HG02938 (cell line): ENCODE data around the gene DIP2B.
"Not testable (repeated sequence)": the region's sequence is repeated elsewhere in the genome, so short reads cannot be mapped to it uniquely, and the experiment has no call there.

ENCODE experiments used
- ATAC-seq: cut with Tn5 transposase; IDR thresholded peaks from one replicate; pipeline ENCODE4 v1.9.1; 2021; ENCODE audit warnings: mild to moderate bottlenecking, moderate library complexity; ENCODE audit not compliant: unreplicated experiment

The DIP2B gene

GRCh38 chr12:50518090-50518489 is 13.3 kb downstream of the DIP2B start:
- no peak for ATAC-seq

DNA sequence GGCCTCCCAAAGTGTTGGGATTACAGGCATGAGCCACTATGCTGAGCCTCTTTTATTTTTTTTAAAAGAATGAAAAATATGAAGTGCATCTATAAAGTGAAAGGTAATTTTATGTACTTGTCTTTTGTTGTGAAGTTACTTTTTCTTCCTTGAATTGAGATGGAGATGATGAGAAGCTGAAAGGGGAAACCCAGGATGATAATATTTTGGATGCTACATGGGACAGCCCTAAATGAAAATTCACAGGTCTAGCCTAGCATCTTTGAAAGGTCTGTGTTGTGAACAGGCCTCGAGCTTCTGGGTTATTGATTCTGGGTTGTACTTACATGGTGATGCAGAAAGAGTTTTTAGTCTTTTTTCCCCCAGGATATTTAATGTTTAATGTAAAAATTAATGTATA is 14.6 kb downstream of the DIP2B start:
- ATAC-seq = no peak

DNA sequence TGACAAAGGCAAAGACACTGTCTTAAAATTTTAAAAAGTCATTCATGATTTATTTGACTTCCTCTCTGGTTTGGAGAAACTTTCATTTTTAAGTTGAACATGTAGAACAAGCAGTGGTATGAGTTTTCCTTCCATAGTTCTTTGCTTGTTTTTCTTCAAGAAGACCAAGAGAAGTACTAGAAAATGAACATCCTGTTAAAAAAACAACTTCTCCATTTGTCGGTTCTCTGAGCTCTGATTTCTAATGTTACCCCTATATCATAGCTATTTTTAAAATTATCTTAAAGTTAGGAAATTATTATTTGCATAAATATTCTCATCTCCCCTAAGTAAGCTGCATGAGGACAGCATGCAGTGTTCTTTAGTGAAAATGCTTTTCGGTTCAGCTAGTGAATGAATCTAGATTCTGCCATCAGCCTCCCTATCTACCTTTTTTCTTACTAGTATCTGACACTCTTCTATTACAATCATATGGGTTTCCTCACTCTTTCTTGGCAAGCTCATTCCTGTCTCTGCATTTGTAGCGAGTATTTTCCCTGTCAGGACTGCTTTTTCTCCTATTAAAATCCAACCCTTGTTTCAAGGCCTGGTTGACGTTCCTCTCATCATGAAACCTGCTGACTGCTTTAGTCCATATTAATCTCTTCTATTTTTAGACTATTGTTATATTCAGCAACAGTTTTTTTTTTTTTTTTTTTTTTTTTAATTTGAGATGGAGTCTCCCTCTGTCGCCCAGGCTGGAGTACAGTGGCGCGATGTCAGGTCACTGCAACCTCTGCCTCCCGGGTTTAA is 15.8 kb downstream of the DIP2B start:
- ATAC-seq = no peak

- not testable (repeated sequence) for ATAC-seq
Measured at GRCh38 chr12:50521781-50522180, 17.0 kb downstream of the DIP2B start.

GRCh38 chr12:50523772-50524171 is 19.0 kb downstream of the DIP2B start:
- no peak for ATAC-seq

DNA sequence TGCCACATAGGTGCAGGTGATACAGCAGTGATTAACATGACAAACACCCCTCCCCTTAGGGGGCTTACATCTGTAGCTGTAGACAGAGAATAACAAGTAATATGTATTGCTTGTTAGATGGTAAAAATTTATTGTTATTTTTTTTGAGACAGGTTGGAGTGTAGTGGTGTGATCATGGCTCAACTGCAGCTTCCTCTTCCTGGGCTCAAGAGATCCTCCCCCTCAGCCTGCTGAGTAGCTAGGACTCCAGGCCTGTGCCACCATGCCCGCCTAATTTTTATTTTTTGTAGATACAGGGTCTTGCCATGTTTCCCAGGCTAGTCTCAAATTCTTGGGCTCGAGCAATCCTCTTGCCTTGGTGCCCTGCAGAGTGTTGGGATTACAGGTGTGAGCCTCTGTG is 19.8 kb downstream of the DIP2B start:
- ATAC-seq = no peak

GRCh38 chr12:50525422-50525821 is 20.6 kb downstream of the DIP2B start:
- ATAC-seq = no peak

GRCh38 chr12:50527359-50527726 is 22.6 kb downstream of the DIP2B start:
- ATAC-seq = no peak

DNA sequence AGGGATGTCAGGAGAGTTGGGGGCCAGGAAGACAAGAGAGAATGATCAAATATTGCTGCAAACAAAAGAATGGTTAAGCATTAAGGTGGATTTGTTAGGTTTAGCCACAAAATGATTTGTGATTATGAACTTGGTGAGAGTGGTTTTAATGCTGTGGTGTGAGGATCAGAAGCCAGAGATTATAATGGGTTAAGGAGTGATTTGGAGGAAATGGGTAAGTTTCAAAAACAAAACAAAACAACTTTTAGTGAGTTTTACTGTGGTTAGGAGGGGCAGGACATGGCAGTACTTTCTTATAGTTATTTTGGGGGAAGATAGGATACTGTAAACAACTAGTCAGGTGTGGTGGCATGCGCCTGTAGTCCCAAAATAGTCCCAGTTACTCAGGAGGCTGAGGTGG is 24.0 kb downstream of the DIP2B start:
- no peak for ATAC-seq

- no peak for ATAC-seq
Measured at GRCh38 chr12:50529345-50529744, 24.6 kb downstream of the DIP2B start.

GRCh38 chr12:50530532-50530931 is 25.7 kb downstream of the DIP2B start:
- no peak for ATAC-seq

GRCh38 chr12:50533203-50533584 is 28.4 kb downstream of the DIP2B start:
- ATAC-seq = no peak

DNA sequence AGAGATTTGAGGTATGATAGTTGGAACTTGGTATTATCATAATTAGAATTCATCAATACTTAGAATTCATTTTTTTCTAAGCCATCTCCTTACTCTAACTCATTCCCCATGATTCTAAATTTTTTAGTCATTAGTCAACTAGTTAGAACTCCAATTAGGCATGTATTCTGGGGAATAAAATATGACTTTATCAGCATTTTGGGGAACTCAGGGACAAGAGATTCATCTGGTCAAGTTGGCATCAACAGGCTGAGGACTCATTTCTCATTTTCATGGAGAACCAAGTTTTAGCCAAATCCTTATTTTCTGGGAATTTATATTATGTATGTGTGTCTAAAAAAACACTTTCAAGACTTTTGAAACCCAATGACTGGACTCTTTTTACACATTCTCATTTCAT is 29.2 kb downstream of the DIP2B start:
- no peak for ATAC-seq

- ATAC-seq = no peak
Measured at GRCh38 chr12:50536831-50537537, 32.2 kb downstream of the DIP2B start.

- ATAC-seq = no peak
Measured at GRCh38 chr12:50537538-50537919, 32.7 kb downstream of the DIP2B start.

DNA sequence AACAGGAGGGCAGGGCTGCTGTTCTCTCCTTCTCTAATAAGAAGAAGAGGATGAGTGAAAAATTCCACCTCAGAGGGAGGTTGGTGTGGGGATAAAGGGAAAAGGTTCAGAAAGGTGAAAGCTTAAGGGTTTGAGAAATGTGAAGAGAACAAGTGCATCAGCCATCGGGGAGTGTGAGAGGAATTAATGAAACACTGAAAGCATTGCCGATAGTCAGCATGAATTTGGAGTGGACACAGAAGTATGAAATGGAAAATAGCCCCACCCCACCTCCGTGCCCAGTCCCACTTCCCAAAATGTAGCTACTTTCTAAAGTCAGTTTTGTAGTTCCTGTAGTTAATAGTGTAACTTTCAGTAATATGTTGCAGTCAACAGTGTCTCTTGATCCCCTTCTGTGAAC is 33.4 kb downstream of the DIP2B start:
- no peak for ATAC-seq

GRCh38 chr12:50541139-50541538 is 36.4 kb downstream of the DIP2B start:
- no peak for ATAC-seq

DNA sequence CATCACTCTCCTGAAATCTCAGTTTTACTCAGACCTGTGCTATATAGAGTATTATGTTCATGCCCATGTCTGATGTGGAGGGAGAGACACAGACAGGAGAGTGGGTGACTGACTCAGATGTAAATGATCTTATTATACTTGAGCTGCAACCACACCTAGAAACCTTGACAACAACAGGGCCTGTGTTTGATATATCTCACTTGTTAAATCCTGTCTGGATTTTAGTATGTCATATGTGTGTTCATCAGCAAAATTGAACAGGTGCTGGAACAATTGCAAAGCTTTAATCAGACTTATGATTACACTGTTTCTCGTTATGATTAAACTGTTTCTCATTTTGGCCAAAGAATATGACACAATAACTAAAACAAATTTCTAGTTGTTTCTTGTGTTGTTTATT is 37.7 kb downstream of the DIP2B start:
- ATAC-seq = no peak

- not testable (repeated sequence) for ATAC-seq
Measured at GRCh38 chr12:50543188-50543587, 38.4 kb downstream of the DIP2B start.

DNA sequence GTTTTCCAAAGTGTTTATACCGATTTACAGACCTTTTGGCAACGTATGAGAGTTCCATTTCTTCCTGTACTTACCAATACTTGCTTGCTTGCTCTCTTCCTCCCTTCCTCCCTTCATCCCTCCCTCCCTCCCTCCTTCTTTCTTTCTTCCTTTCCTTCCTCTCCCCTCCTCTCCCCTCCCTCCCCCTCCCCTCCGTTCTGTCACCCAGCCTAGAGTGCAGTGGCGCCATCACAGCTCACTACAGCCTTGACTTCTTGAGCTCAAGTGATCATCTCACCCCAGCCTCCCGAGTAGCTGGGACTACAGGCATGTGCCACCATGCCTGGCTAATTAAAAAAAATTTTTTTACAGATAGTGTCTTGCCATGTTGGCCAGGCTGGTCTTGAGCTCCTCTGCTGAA is 40.4 kb downstream of the DIP2B start:
- ATAC-seq = no peak

DNA sequence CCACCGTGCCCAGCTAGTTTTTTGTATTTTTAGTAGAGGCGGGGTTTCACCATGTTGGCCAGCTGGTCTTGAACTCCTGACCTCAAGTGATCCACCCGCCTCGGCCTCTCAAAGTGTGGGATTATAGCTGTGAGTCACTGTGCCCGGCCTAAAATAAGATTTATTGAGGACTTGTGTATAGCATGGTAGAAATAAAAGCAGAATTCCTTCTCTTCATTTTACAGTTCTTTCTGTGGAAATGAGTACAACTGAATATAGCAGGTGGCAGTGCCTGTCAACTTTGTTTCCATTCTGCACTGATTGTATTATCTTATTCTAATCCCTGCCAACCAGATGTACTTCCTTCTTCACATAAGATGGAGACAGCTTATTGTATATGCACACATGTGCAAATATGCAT is 41.0 kb downstream of the DIP2B start:
- ATAC-seq = no peak

- no peak for ATAC-seq
Measured at GRCh38 chr12:50546441-50547318, 41.9 kb downstream of the DIP2B start.
